ENCODE measurements around the gene RING1. TPM values are rescaled to one million over a fixed set of nuclear protein-coding genes. Genes with fewer than 3 reads are reported as not detected.

The RING1 gene
- total RNA-seq, 1 donor from 2014 or later: 30.8 TPM

GRCh38 chr6:33198853-33199436, 9.4 kb upstream of the RING1 start:
- H3K4me3 Mint-ChIP-seq (ENCODE audit: unreplicated experiment): peak overlapping the region; percentile 91
- H3K36me3 Mint-ChIP-seq (ENCODE audit: low read depth, unreplicated experiment): peaks cover 46% of the 10 kb centered on the region
- H3K9me3 ChIP-seq (ENCODE audit: insufficient read depth, low read depth, low read length): no peaks in the 10 kb centered on the region
- H3K27ac Mint-ChIP-seq (ENCODE audit: unreplicated experiment): peak overlapping the region; percentile 54
- H3K79me2 ChIP-seq (ENCODE audit: insufficient read depth, low read length): peaks cover 68% of the 10 kb centered on the region
- no peaks in the 10 kb centered on the region for H3K9me3 Mint-ChIP-seq (ENCODE audit: unreplicated experiment)
- no peak for DNase-seq (ENCODE audit: low read depth)
- no peak for FAIRE-seq
- H3K9ac ChIP-seq (ENCODE audit: low read length): peak overlapping the region; percentile 100
- H3K36me3 ChIP-seq (ENCODE audit: insufficient read depth, low read length): peaks cover 55% of the 10 kb centered on the region
- peaks cover 28% of the 10 kb centered on the region for H3K4me1 ChIP-seq (ENCODE audit: insufficient read depth, low read length)
- peak overlapping the region; percentile 98 for H3K4me3 ChIP-seq (ENCODE audit: insufficient read depth, low read depth, low read length)
- no peak overlapping the region for H3K27ac ChIP-seq (ENCODE audit: low read depth, low read length)
- peak overlapping the region; percentile 96 for H3K4me2 ChIP-seq (ENCODE audit: low read length)
- H3K27me3 Mint-ChIP-seq (ENCODE audit: low read depth, unreplicated experiment): no peaks in the 10 kb centered on the region
- H4K20me1 ChIP-seq (ENCODE audit: insufficient read depth, low read length): peaks cover 83% of the 10 kb centered on the region
- H3K27me3 ChIP-seq (ENCODE audit: insufficient read depth, low read length): no peaks in the 10 kb centered on the region
- H2AFZ ChIP-seq (ENCODE audit: low read depth, low read length): no peak overlapping the region
- peaks cover 33% of the 10 kb centered on the region for H3K4me1 Mint-ChIP-seq (ENCODE audit: low read depth, unreplicated experiment)
- TF ChIP-seq EZH2 (IDR thresholded peaks at IDR 0.05; ENCODE audit: insufficient read depth, low read length): no peak
- no peak for TF ChIP-seq CTCF (IDR thresholded peaks at IDR 0.05; ENCODE audit: insufficient read depth, low read depth, low read length)

- Mint-ChIP-seq H3K36me3 (ENCODE audit: low read depth, unreplicated experiment) (peaks cover 41% of the 10 kb centered on the region), H3K27me3 (ENCODE audit: low read depth, unreplicated experiment) (no peaks in the 10 kb centered on the region), H3K4me1 (ENCODE audit: low read depth, unreplicated experiment) (peaks cover 37% of the 10 kb centered on the region), H3K4me3 (ENCODE audit: unreplicated experiment) (peak overlapping the region; percentile 91), H3K9me3 (ENCODE audit: unreplicated experiment) (no peaks in the 10 kb centered on the region), H3K27ac (ENCODE audit: unreplicated experiment) (peak overlapping the region; percentile 51)
- H3K9me3 ChIP-seq (ENCODE audit: insufficient read depth, low read depth, low read length): no peaks in the 10 kb centered on the region
- DNase-seq (ENCODE audit: low read depth): peak; percentile 36
- TF ChIP-seq CTCF (IDR thresholded peaks at IDR 0.05; ENCODE audit: insufficient read depth, low read depth, low read length) (no peak), EZH2 (IDR thresholded peaks at IDR 0.05; ENCODE audit: insufficient read depth, low read length) (no peak)
- FAIRE-seq: no peak
- H3K4me1 ChIP-seq (ENCODE audit: insufficient read depth, low read length): peaks cover 35% of the 10 kb centered on the region
- H3K4me3 ChIP-seq (ENCODE audit: insufficient read depth, low read depth, low read length): peak overlapping the region; percentile 98
- H4K20me1 ChIP-seq (ENCODE audit: insufficient read depth, low read length): peaks cover 80% of the 10 kb centered on the region
- H3K27ac ChIP-seq (ENCODE audit: low read depth, low read length): peak overlapping the region; percentile 100
- H3K36me3 ChIP-seq (ENCODE audit: insufficient read depth, low read length): peaks cover 48% of the 10 kb centered on the region
- H3K4me2 ChIP-seq (ENCODE audit: low read length): peak overlapping the region; percentile 96
- H3K27me3 ChIP-seq (ENCODE audit: insufficient read depth, low read length): no peaks in the 10 kb centered on the region
- peak overlapping the region; percentile 97 for H2AFZ ChIP-seq (ENCODE audit: low read depth, low read length)
- H3K9ac ChIP-seq (ENCODE audit: low read length): peak overlapping the region; percentile 100
- peaks cover 71% of the 10 kb centered on the region for H3K79me2 ChIP-seq (ENCODE audit: insufficient read depth, low read length)
These were observed 8.5 kb upstream of the RING1 start for GRCh38 chr6:33199687-33200218.

Data from astrocyte (in vitro differentiated cells and primary cell).